HL-60 (cell line): ENCODE results near the gene NCF4.

Experiments
- CTCF ChIP-seq: IDR thresholded peaks from one replicate; pipeline ENCODE4 v1.5.1; 2011; ENCODE audit warnings: low read length, control low read depth, inconsistent platforms; ENCODE audit not compliant: insufficient read depth
- GABPA ChIP-seq: IDR thresholded peaks from 2 replicates; pipeline ENCODE4 v1.6.1; 2012; ENCODE audit warnings: low read depth
- POLR2AphosphoS5 ChIP-seq: IDR thresholded peaks from 2 replicates; pipeline ENCODE4 v1.6.1; 2012; ENCODE audit warnings: low read depth
- REST ChIP-seq: IDR thresholded peaks from 2 replicates; pipeline ENCODE4 v1.6.1; 2012; ENCODE audit warnings: low read depth; ENCODE audit not compliant: insufficient replicate concordance

- TF ChIP-seq CTCF (no peak), POLR2AphosphoS5 (no peak), REST (no peak), GABPA (no peak)
These were observed 3.2 kb downstream of the NCF4 start for GRCh38 chr22:36863979-36864378.
